ENCODE data around the gene CACNB4. TPM values are rescaled to one million over a fixed set of nuclear protein-coding genes. Genes with fewer than 3 reads are reported as not detected.
A peak's percentile ranks its signal among the peaks of the same experiment; 100 is the strongest.

CACNB4 gene
- total and polyA plus RNA-seq, 10 donors, result 0.14 to 5.1 (median 1.6) TPM

- Histone ChIP-seq H3K4me1 (peaks cover 0 to 37% (median 7%) of the 10 kb centered on the region in 6 donors), H3K9me3 (no peaks in the 10 kb centered on the region), H3K27me3 (replicated peaks in 1 of 7) (no peaks in the 10 kb centered on the region), H3K4me3 (no peak overlapping the region), H3K27ac (peak overlapping the region in 3 of 8 donors; percentile 29 to 36 (median 36)), H3K36me3 (no peaks in the 10 kb centered on the region)
- no peak for TF ChIP-seq CTCF (IDR thresholded peaks at IDR 0.05 in 8 of 11, conservative IDR thresholded peaks at IDR 0.05 in 3 of 11)
- TF ChIP-seq POLR2AphosphoS5 (IDR thresholded peaks at IDR 0.05), result no peak
- no peak for TF ChIP-seq POLR2A (IDR thresholded peaks at IDR 0.05)
- intact Hi-C loops (cut with DNase I; ENCODE audit: low total_unique reads), result no loop called here
- WGBS, 5 donors, result 53 to 72% (median 62%) methylated on average over 4 of the region's 4 CpGs
- DNase-seq, result no peak
Observed at GRCh38 chr2:151904807-151905206, 194.0 kb downstream of the CACNB4 start.

DNA sequence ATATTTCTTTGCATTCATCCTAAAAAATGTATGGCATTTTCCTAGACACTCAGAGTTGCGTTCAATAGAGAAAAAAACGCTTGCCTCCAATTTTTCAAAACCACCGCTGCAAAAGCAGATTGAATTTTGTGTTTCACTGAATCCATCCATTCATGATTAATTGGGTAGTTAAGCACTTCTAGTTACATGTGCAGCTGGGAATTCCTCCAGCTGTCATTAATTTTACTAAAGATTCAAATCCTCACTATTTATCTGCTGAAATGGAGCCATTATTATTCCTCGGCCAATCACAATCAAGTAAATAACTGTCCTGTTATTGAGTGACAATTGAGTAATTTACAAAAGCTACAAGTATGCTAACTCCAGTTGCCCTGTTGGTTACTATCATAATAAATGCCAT lies 194.8 kb downstream of the CACNB4 start:
- Histone ChIP-seq H3K27me3 (replicated peaks in 1 of 7) (no peaks in the 10 kb centered on the region), H3K27ac (no peak overlapping the region), H3K36me3 (no peaks in the 10 kb centered on the region), H3K9me3 (no peaks in the 10 kb centered on the region), H3K4me3 (no peak overlapping the region), H3K4me1 (peaks cover 0 to 37% (median 7%) of the 10 kb centered on the region in 6 donors)
- intact Hi-C loops (cut with DNase I; ENCODE audit: low total_unique reads), result no loop called here
- TF ChIP-seq POLR2AphosphoS5 (IDR thresholded peaks at IDR 0.05), result no peak
- no peak for TF ChIP-seq POLR2A (IDR thresholded peaks at IDR 0.05)
- TF ChIP-seq CTCF (IDR thresholded peaks at IDR 0.05 in 8 of 11, conservative IDR thresholded peaks at IDR 0.05 in 3 of 11), result no peak
- no peak for DNase-seq
- WGBS, 5 donors, result 71 to 82% (median 81%) methylated on average over 4 of the region's 4 CpGs

DNA sequence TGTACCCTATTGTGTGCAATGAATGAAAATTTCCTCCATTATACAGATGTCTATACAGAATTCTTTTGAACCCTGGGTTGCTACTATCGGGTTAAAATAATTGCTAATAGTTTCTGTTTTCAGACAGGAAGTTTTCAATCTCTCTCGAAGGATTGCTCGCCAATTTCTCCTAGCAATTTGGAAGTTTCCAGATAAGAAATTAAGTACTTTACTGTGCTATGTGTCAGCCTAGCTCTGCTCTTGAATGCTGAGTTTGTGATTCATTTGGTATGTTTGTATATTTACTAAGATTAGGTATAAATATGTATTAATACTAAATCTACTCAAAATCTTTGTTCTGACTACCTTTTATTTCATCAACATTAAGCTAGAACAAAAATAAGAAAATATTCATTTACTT lies 196.0 kb downstream of the CACNB4 start:
- 60 to 72% (median 63%) methylated on average over 3 of the region's 3 CpGs for WGBS, 5 donors

DNA sequence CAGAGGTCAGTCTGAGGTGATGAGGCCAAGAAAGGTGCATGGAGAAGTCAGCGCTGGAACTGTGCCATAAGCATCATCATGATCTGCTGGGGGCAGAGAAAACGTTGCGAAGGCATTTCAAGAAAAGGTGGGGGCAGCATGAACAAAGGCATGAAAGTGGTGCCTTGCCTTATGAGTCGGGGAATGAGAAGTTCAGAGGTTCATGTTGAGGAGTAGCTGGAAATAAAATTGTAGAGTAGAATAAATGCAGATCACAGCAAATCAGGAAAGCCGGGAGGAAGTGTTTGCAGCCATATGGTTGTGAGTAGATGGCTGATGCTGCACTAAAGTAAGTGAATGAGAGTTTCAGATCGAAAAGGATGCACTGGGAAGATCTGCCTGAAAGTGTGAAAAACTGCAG lies 198.5 kb downstream of the CACNB4 start:
- no peak overlapping the region for H3K4me3 ChIP-seq
- H3K36me3 ChIP-seq, result no peaks in the 10 kb centered on the region
- intact Hi-C loops (cut with DNase I; ENCODE audit: low total_unique reads), result no loop called here
- DNase-seq, result no peak
- H3K9me3 ChIP-seq, result peaks cover 0 to 2% (median 0%) of the 10 kb centered on the region in 8 donors
- no peak overlapping the region for H3K27ac ChIP-seq
- 53 to 66% (median 63%) methylated on average over 6 of the region's 6 CpGs for WGBS, 5 donors
- peaks cover 0 to 18% (median 4%) of the 10 kb centered on the region in 6 donors for H3K4me1 ChIP-seq
- TF ChIP-seq POLR2AphosphoS5 (IDR thresholded peaks at IDR 0.05) (no peak), POLR2A (IDR thresholded peaks at IDR 0.05) (no peak), CTCF (IDR thresholded peaks at IDR 0.05 in 8 of 11, conservative IDR thresholded peaks at IDR 0.05 in 3 of 11) (no peak)
- H3K27me3 ChIP-seq (replicated peaks in 1 of 7), result no peaks in the 10 kb centered on the region

More for the DNA sequence above, 196.0 kb downstream of the CACNB4 start:
- peaks cover 0 to 33% (median 4%) of the 10 kb centered on the region in 6 donors for H3K4me1 ChIP-seq
- H3K9me3 ChIP-seq, result no peaks in the 10 kb centered on the region
- H3K36me3 ChIP-seq, result no peaks in the 10 kb centered on the region
- no peak for DNase-seq
- intact Hi-C loops (cut with DNase I; ENCODE audit: low total_unique reads), result no loop called here
- H3K27me3 ChIP-seq (replicated peaks in 1 of 7), result no peaks in the 10 kb centered on the region
- H3K4me3 ChIP-seq, result no peak overlapping the region
- TF ChIP-seq POLR2AphosphoS5 (IDR thresholded peaks at IDR 0.05), result no peak
- no peak for TF ChIP-seq CTCF (IDR thresholded peaks at IDR 0.05 in 8 of 11, conservative IDR thresholded peaks at IDR 0.05 in 3 of 11)
- TF ChIP-seq POLR2A (IDR thresholded peaks at IDR 0.05), result no peak
- no peak overlapping the region for H3K27ac ChIP-seq
